ENCODE measurements around the gene ATXN3.

Gene ATXN3

GRCh38 chr14:92106143-92106926, at the start of gene ATXN3:
Gene ATXN3, minus strand, starts transcription at chr14:92106582. Its CDS starts 30 bp downstream, at chr14:92106552.
- peak; percentile 98 for DNase-seq

GRCh38 chr14:92154283-92154942, 48.0 kb upstream of the ATXN3 start:
- DNase-seq = no peak

GRCh38 chr14:92153581-92153980, 47.2 kb upstream of the ATXN3 start:
- no peak for DNase-seq

GRCh38 chr14:92144708-92145107, 38.3 kb upstream of the ATXN3 start:
- no peak for DNase-seq

- DNase-seq = no peak
These were observed 37.6 kb upstream of the ATXN3 start for GRCh38 chr14:92143962-92144361.

- DNase-seq = no peak
These were observed 36.9 kb upstream of the ATXN3 start for GRCh38 chr14:92143309-92143708.

- DNase-seq = no peak
These were observed 28.9 kb upstream of the ATXN3 start for GRCh38 chr14:92135269-92135668.

GRCh38 chr14:92134456-92134855, 28.1 kb upstream of the ATXN3 start:
- DNase-seq = no peak

- no peak for DNase-seq
These were observed 16.4 kb upstream of the ATXN3 start for GRCh38 chr14:92122761-92123160.

- peak; percentile 74 for DNase-seq
These were observed 15.9 kb upstream of the ATXN3 start for GRCh38 chr14:92122351-92122677.

GRCh38 chr14:92121670-92122350, 15.4 kb upstream of the ATXN3 start, which contains the start of the genes CPSF2 and NDUFB1:
Gene CPSF2, plus strand, starts transcription at chr14:92121969. Its CDS starts 9,016 bp downstream, at chr14:92130985.
Gene NDUFB1, minus strand, starts transcription at chr14:92121706. Its CDS starts 4,069 bp downstream, at chr14:92117637.
- peak; percentile 89 for DNase-seq

GRCh38 chr14:92121207-92121669, 14.9 kb upstream of the ATXN3 start:
- DNase-seq = no peak

GRCh38 chr14:92109490-92109889, 3.1 kb upstream of the ATXN3 start:
- no peak for DNase-seq

- peak; percentile 62 for DNase-seq
These were observed 2.2 kb upstream of the ATXN3 start for GRCh38 chr14:92108345-92109254.

- DNase-seq = peak; percentile 66
These were observed 564 bp downstream of the ATXN3 start for GRCh38 chr14:92105893-92106142.

- DNase-seq = no peak
These were observed 1.1 kb downstream of the ATXN3 start for GRCh38 chr14:92105073-92105892.

- no peak for DNase-seq
These were observed 2.9 kb downstream of the ATXN3 start for GRCh38 chr14:92103363-92103989.

GRCh38 chr14:92099802-92100201, 6.6 kb downstream of the ATXN3 start:
- no peak for DNase-seq

GRCh38 chr14:92093320-92093719, 13.1 kb downstream of the ATXN3 start:
- no peak for DNase-seq

GRCh38 chr14:92088494-92088893, 17.9 kb downstream of the ATXN3 start:
- no peak for DNase-seq

GRCh38 chr14:92074555-92074954, 31.8 kb downstream of the ATXN3 start:
- no peak for DNase-seq

Data from islet precursor cell (in vitro differentiated cells).